ENCODE results near the gene TALDO1.

DNA sequence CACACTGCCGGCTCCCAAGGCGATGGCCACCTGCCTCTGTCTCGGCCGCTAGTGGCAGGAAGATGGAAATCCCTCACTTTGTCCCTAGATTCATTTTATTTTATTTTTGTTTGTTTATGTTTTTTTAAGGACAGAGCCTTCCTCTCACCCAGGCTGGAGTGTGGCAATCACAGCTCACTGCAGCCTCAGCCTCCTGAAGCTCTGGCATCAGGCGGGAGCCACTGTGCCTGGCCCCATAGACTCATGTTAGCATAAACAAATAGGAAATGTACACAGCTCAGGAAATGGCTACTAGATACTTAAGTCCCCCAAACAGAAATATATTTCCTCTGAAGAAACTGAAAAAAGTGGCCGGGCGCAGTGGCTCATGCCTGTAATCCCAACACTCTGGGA lies 48.2 kb upstream of the TALDO1 start:
- TF ChIP-seq, protein P1, sequence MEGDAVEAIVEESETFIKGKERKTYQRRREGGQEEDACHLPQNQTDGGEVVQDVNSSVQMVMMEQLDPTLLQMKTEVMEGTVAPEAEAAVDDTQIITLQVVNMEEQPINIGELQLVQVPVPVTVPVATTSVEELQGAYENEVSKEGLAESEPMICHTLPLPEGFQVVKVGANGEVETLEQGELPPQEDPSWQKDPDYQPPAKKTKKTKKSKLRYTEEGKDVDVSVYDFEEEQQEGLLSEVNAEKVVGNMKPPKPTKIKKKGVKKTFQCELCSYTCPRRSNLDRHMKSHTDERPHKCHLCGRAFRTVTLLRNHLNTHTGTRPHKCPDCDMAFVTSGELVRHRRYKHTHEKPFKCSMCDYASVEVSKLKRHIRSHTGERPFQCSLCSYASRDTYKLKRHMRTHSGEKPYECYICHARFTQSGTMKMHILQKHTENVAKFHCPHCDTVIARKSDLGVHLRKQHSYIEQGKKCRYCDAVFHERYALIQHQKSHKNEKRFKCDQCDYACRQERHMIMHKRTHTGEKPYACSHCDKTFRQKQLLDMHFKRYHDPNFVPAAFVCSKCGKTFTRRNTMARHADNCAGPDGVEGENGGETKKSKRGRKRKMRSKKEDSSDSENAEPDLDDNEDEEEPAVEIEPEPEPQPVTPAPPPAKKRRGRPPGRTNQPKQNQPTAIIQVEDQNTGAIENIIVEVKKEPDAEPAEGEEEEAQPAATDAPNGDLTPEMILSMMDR (conservative IDR thresholded peaks at IDR 0.05; ENCODE audit: low read depth in 2 of 2) = no peak
- TF ChIP-seq POLR2AphosphoS5 (IDR thresholded peaks at IDR 0.05; ENCODE audit: low read depth) (no peak), EZH2 (IDR thresholded peaks at IDR 0.05; ENCODE audit: low read depth, unreplicated experiment) (no peak)
- TF ChIP-seq, protein P2, sequence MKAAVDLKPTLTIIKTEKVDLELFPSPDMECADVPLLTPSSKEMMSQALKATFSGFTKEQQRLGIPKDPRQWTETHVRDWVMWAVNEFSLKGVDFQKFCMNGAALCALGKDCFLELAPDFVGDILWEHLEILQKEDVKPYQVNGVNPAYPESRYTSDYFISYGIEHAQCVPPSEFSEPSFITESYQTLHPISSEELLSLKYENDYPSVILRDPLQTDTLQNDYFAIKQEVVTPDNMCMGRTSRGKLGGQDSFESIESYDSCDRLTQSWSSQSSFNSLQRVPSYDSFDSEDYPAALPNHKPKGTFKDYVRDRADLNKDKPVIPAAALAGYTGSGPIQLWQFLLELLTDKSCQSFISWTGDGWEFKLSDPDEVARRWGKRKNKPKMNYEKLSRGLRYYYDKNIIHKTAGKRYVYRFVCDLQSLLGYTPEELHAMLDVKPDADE (IDR thresholded peaks at IDR 0.05) = no peak
